Osteoblast (primary cell): ENCODE results near the gene TAS1R1. TPM values are rescaled to one million over a fixed set of nuclear protein-coding genes. Genes with fewer than 3 reads are reported as not detected.
A peak's percentile ranks its signal among the peaks of the same experiment; 100 is the strongest.

Experiments used
- DNase-seq: peaks from one replicate; pipeline ENCODE4 v3.0.0; 2011; ENCODE audit warnings: low spot score, mixed read lengths; ENCODE audit not compliant: insufficient read length; ENCODE audit errors: missing footprints
- H2AFZ ChIP-seq: 2 replicates; pipeline ENCODE4 v1.6.0; 2011; ENCODE audit warnings: mild to moderate bottlenecking, low read length
- H3K27ac ChIP-seq: 2 replicates; pipeline ENCODE4 v1.5.1; 2011; ENCODE audit warnings: mild to moderate bottlenecking, low read depth, low read length, moderate library complexity
- H3K27me3 ChIP-seq: 2 replicates; pipeline ENCODE4 v1.6.0; 2012; ENCODE audit warnings: mild to moderate bottlenecking, control low read depth, inconsistent platforms, low read length, moderate library complexity; ENCODE audit not compliant: insufficient read depth
- H3K36me3 ChIP-seq: 2 replicates; pipeline ENCODE4 v1.5.1; 2011; ENCODE audit warnings: mild to moderate bottlenecking, low read length, control low read depth, moderate library complexity; ENCODE audit not compliant: insufficient read depth
- H3K4me1 ChIP-seq: 2 replicates; pipeline ENCODE4 v1.5.1; 2011; ENCODE audit warnings: mild to moderate bottlenecking, low read length, control low read depth, moderate library complexity; ENCODE audit not compliant: insufficient read depth
- H3K4me2 ChIP-seq: 2 replicates; pipeline ENCODE4 v1.6.0; 2011; ENCODE audit warnings: mild to moderate bottlenecking, low read length; ENCODE audit not compliant: insufficient read depth
- H3K4me3 ChIP-seq: fragments of 200-600 bp; sonication (generic); 3 replicates; pipeline ENCODE4 v1.5.1; 2012; ENCODE audit warnings: mild to moderate bottlenecking, low read length, inconsistent platforms; ENCODE audit not compliant: insufficient read depth
- H3K79me2 ChIP-seq: 2 replicates; pipeline ENCODE4 v1.6.0; 2012; ENCODE audit warnings: mild to moderate bottlenecking, low read length, control low read depth, inconsistent platforms; ENCODE audit not compliant: insufficient read depth
- H3K9me3 ChIP-seq: 2 replicates; pipeline ENCODE4 v1.5.1; 2011; ENCODE audit warnings: low read depth, low read length, control low read depth
- H4K20me1 ChIP-seq: 2 replicates; pipeline ENCODE4 v1.6.0; 2012; ENCODE audit warnings: mild to moderate bottlenecking, low read length, control low read depth; ENCODE audit not compliant: insufficient read depth
- total RNA-seq: library from RNA; depleted of rRNA; stranded (reverse); fragments of >200 nt; gene quantifications from 2 replicates; pipeline ENCODE4 v1.2.3, GENCODE V29; 2012
- TF ChIP-seq, protein P1 (sequence below): IDR thresholded peaks from 2 replicates; pipeline ENCODE4 v1.5.1; 2011; ENCODE audit warnings: mild to moderate bottlenecking, low read depth, low read length, moderate library complexity; ENCODE audit errors: extremely low read depth

The TAS1R1 gene
- total RNA-seq, 1 donor: under 0.01 TPM

GRCh38 chr1:6593810-6594209 is 38.7 kb downstream of the TAS1R1 start:
- TF ChIP-seq, protein P1, sequence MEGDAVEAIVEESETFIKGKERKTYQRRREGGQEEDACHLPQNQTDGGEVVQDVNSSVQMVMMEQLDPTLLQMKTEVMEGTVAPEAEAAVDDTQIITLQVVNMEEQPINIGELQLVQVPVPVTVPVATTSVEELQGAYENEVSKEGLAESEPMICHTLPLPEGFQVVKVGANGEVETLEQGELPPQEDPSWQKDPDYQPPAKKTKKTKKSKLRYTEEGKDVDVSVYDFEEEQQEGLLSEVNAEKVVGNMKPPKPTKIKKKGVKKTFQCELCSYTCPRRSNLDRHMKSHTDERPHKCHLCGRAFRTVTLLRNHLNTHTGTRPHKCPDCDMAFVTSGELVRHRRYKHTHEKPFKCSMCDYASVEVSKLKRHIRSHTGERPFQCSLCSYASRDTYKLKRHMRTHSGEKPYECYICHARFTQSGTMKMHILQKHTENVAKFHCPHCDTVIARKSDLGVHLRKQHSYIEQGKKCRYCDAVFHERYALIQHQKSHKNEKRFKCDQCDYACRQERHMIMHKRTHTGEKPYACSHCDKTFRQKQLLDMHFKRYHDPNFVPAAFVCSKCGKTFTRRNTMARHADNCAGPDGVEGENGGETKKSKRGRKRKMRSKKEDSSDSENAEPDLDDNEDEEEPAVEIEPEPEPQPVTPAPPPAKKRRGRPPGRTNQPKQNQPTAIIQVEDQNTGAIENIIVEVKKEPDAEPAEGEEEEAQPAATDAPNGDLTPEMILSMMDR: no peak
- H2AFZ ChIP-seq: no peak overlapping the region
- peaks cover 82% of the 10 kb centered on the region for H3K79me2 ChIP-seq
- no peaks in the 10 kb centered on the region for H3K27me3 ChIP-seq
- H3K4me3 ChIP-seq: no peak overlapping the region
- peaks cover 86% of the 10 kb centered on the region for H3K36me3 ChIP-seq
- no peaks in the 10 kb centered on the region for H3K4me1 ChIP-seq
- peak; percentile 36 for DNase-seq
- peaks cover 74% of the 10 kb centered on the region for H4K20me1 ChIP-seq
- no peaks in the 10 kb centered on the region for H3K9me3 ChIP-seq
- H3K27ac ChIP-seq: no peak overlapping the region
- no peak overlapping the region for H3K4me2 ChIP-seq

GRCh38 chr1:6594977-6595740 is 40.1 kb downstream of the TAS1R1 start:
- Histone ChIP-seq H3K4me1 (peaks cover 12% of the 10 kb centered on the region), H3K4me2 (no peak overlapping the region), H3K79me2 (peaks cover 92% of the 10 kb centered on the region), H3K27ac (no peak overlapping the region), H4K20me1 (peaks cover 85% of the 10 kb centered on the region), H3K36me3 (peaks cover 80% of the 10 kb centered on the region), H3K27me3 (no peaks in the 10 kb centered on the region), H3K9me3 (no peaks in the 10 kb centered on the region), H2AFZ (no peak overlapping the region), H3K4me3 (no peak overlapping the region)
- DNase-seq: peak; percentile 80
- TF ChIP-seq, protein P1: no peak

- Histone ChIP-seq H4K20me1 (peaks cover 83% of the 10 kb centered on the region), H3K36me3 (peaks cover 76% of the 10 kb centered on the region), H3K79me2 (peaks cover 94% of the 10 kb centered on the region)
Observed at GRCh38 chr1:6596351-6596750, 41.2 kb downstream of the TAS1R1 start.

More at GRCh38 chr1:6596351-6596750, 41.2 kb downstream of the TAS1R1 start:
- no peaks in the 10 kb centered on the region for H3K9me3 ChIP-seq
- TF ChIP-seq, protein P1: no peak
- H3K27ac ChIP-seq: no peak overlapping the region
- no peak overlapping the region for H3K4me2 ChIP-seq
- H3K4me3 ChIP-seq: no peak overlapping the region
- no peak overlapping the region for H2AFZ ChIP-seq
- H3K4me1 ChIP-seq: peaks cover 17% of the 10 kb centered on the region
- no peaks in the 10 kb centered on the region for H3K27me3 ChIP-seq
- DNase-seq: peak; percentile 80
